Measurements from ENCODE around the gene CCDC158.

DNA sequence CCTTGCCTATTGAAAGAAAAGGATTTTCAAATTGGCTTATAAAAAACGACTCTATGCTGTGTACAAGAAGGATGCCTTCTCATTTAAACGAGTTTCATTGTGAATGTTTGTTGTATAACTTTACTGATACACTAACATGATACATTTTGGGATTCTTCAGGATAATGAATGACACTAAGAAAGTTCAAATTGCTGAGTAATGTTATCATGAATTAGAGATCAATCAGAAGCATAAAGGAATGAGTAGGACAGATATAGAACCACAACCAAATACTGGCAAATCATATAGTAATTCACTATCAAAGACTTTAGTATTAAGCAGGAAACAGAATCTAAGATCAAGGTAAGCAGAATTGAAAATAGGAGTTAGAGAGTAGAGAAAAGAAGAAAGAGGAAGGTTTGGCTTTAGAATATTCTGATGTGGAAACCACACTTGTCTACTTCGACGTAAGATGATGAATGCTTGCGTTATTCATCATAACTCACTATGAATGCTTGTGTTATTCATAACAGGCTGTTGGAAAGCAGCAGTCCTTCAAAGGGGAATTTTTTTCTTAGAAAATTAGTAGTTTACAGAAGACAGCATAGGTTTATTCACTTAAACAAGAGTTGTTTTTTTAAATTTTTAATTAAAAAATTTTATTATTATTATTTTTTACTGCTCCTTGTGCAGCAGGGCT is 13.4 kb downstream of the CCDC158 start:
- TF ChIP-seq, protein P1, sequence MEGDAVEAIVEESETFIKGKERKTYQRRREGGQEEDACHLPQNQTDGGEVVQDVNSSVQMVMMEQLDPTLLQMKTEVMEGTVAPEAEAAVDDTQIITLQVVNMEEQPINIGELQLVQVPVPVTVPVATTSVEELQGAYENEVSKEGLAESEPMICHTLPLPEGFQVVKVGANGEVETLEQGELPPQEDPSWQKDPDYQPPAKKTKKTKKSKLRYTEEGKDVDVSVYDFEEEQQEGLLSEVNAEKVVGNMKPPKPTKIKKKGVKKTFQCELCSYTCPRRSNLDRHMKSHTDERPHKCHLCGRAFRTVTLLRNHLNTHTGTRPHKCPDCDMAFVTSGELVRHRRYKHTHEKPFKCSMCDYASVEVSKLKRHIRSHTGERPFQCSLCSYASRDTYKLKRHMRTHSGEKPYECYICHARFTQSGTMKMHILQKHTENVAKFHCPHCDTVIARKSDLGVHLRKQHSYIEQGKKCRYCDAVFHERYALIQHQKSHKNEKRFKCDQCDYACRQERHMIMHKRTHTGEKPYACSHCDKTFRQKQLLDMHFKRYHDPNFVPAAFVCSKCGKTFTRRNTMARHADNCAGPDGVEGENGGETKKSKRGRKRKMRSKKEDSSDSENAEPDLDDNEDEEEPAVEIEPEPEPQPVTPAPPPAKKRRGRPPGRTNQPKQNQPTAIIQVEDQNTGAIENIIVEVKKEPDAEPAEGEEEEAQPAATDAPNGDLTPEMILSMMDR (IDR thresholded peaks at IDR 0.05): no peak
- TF ChIP-seq POLR2AphosphoS5 (IDR thresholded peaks at IDR 0.05) (no peak), POLR2A (IDR thresholded peaks at IDR 0.05) (no peak), EP300 (IDR thresholded peaks at IDR 0.05) (no peak)

All from gastroesophageal sphincter (tissue), 3 donors.